GM21528 (cell line): Measurements from ENCODE around the gene TMIGD3.
"Not testable (repeated sequence)": the region's sequence is repeated elsewhere in the genome, so short reads cannot be mapped to it uniquely, and the experiment has no call there.

ENCODE experiments used
- ATAC-seq: cut with Tn5 transposase; IDR thresholded peaks from one replicate; pipeline ENCODE4 v1.9.1; 2021; ENCODE audit warnings: mild to moderate bottlenecking, moderate library complexity; ENCODE audit not compliant: unreplicated experiment, low FRiP score

Gene TMIGD3

DNA sequence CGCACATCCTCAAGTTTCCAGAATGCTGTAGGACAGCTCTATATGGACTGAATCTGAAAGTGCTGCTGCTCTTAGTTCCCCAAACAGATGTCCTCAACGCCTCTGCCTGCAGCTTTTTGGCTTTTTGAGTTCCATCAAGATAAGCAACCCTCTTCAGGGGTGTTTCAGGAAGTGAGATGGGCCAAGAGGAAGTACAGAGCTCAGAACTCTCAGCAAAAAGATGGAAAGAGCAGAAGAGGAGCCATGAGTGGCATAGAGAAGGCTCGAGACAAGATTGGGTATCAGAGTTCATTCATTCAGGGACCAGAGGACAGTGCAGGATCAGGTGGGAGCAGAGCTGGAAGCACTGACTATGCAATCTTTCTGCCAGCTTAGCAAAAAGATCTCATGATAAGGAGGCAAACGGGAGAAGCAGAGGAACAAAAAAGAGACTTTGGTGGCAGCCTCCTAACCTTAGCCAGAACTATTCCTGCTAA lies at the start of gene TMIGD3, which contains the start of gene ADORA3:
Gene TMIGD3 (minus strand): TSS at position 49 of the 476 bp plus-strand sequence. CDS start 279 bp downstream, outside the sequence.
Gene ADORA3 (minus strand): TSS at position 49 of the 476 bp plus-strand sequence. CDS start 279 bp downstream, outside the sequence.
- no peak for ATAC-seq

DNA sequence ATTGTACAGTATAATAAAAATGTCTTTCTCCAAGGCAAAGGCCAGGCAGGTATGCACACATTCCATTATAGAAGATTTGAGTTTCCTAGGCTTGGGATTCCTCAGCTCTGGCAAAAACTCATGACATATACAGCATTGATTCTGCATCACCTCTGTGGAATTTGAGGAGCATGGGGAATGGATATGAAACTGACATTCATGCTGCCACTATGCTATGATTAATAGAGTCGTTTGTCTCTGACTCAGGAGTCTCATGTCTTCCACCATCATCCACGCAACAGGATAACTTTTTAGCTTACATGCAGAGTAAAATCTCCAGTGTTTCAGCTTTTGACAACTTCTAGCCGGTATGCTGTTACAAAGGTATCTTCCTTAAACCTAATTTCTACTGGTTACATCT lies 49.8 kb upstream of the TMIGD3 start:
- ATAC-seq: no peak

DNA sequence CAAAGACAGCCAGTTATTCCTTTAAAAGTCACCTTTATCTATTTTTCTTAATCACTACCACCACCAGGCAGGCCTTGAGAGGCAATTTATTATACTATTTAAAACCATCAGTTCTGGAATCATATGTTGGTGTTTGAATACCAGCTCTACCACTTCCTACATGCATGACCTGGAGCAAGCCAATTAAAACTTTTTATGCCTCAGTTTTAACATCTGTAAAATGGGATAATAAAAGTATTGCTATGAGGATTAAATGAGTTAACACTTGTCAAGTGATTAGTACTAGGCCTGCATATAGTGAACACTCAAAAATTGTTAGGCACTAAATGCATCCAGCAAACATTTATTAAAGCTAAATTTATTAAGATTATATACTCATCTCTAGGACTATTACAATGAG lies 49.2 kb upstream of the TMIGD3 start:
- no peak for ATAC-seq

DNA sequence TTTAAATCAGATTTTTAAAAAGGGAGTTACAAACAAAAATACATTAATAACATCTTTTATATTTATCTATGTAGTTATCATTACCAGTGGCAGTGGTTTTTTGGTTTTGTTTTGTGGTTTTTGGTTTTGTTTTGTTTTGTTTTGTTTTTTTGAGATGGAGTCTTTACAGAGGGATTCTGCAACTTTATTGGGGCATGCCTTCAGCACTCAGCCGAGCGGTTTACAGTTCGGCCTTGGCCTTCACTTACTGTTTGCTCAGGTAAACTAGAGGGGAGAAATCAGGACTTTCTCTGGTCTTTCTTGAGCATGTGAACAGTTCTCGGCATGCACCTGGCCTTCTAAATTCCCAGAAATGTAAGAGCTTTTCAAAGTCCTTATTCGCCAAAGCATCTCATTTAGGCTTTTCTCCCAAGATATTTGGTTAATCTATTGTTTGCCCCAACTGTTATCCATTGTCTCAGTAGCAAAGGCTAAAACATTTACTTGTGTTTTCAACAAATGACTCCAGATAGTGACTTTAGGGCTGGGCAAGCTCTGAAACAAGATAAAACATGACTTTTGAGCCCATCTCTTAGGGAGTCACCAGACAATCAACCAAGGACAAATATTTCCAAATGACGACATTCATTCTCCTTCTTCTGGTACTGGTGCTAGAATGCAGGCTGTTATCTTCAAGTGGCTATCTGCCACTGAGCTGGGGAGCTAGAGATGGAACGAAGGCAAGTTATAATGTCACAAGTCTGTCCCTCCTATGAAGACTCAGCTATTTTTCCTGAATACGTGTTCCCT lies 48.4 kb upstream of the TMIGD3 start:
- ATAC-seq: no peak

DNA sequence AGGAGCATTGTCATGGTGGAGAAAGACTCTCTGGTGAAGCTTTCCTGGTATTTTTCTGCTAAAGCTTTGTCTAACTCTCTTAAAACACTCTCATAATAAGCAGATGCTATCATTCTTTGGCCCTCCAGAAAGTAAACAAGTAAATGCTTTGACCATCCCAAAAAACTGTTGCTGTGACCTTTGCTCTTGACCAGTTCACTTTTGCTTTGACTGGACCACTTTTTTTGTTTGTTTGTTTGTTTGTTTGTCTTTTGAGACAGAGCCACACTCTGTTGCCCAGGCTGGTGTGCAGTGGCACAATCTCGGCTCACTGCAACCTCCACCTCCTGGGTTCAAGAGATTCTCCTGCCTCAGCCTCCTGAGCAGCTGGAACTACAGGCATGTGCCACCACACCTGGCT lies 44.4 kb upstream of the TMIGD3 start:
- ATAC-seq: not testable (repeated sequence)

DNA sequence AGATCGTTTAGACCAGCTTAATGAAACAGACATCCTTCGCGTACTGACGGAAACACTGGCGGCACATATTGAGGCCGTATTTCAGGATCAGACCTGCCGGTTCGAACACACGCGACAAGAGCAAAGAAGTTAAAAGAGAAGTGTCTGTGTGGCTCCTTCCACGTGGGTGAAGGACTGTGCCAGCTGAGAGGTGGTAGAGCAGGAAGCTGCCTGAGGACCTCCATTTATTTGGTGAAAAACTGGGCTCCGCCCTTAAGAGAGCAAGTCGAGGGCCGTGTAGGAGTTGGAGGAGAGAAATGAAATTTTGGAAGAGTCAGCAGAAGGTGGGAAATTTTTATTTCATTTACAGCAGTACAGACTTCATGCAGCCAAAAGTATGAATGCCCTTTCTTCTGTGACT lies 38.8 kb upstream of the TMIGD3 start:
- no peak for ATAC-seq

DNA sequence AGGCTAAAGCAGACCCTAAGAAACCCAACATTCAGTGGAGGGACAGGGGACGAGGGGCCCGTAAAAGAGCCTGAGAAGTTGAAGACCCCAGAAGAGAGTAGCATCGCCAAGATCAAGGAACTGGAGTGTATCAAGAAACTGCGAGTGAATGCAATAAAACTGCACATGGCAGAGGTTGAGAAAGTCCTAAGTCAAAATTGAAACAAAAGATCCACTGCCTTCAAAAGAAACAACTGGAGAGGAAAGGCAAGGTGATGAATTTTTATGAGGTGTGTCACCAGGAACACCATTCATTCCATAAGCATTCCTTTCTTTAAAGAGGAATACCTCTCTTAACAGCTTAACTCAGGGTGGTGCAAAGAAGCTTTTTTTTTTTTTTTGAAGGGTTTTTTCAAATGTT lies 38.3 kb upstream of the TMIGD3 start:
- no peak for ATAC-seq

DNA sequence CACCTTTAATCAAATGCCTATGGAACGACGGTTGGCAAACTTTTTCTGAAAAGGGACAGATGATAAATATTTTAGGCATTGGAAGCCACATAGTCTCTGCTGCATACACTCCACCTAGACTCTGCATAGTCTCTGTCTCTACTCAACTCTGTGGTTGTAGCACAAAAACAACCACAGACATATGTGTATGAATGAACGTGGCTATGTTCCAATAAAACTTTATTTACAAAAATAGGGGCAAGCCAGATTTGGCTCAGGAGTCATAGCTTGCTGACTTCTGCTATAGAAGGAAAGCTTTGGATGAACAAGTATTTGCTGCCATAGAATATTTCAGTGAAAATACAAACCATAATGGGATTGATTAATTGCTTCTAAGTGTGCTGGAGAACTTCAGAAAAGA lies 37.5 kb upstream of the TMIGD3 start:
- no peak for ATAC-seq

DNA sequence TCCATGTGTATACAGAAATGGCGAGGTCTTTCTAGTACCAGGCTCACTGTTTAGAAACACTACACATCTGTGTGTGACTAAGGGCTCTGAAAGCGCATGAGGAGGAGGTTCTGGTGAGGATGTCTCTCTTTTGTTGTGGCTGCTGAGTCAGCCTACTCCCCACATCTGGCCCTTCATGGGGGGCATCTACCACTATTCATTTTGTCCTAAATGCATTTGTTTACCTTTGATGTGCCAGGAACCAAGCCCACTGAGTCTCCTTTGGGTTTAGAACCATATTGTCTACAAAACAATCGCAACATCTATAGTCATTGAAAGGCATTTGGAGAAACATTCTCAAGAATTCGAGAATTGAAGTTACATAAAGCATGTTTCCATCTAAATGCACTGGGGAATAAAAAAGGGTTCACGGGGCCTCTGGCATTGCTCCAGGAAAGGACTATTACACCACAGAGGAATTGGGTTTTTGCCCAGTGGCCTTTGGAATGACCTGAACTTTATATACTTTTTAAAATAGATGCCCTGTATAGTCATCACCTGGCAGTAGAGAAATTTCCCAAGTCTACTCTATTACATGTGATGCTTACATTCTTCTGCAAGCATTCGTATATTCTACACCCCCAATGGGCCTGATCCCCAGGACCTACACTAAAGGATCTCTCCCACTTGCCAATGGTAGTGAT lies 35.1 kb upstream of the TMIGD3 start:
- ATAC-seq: no peak

DNA sequence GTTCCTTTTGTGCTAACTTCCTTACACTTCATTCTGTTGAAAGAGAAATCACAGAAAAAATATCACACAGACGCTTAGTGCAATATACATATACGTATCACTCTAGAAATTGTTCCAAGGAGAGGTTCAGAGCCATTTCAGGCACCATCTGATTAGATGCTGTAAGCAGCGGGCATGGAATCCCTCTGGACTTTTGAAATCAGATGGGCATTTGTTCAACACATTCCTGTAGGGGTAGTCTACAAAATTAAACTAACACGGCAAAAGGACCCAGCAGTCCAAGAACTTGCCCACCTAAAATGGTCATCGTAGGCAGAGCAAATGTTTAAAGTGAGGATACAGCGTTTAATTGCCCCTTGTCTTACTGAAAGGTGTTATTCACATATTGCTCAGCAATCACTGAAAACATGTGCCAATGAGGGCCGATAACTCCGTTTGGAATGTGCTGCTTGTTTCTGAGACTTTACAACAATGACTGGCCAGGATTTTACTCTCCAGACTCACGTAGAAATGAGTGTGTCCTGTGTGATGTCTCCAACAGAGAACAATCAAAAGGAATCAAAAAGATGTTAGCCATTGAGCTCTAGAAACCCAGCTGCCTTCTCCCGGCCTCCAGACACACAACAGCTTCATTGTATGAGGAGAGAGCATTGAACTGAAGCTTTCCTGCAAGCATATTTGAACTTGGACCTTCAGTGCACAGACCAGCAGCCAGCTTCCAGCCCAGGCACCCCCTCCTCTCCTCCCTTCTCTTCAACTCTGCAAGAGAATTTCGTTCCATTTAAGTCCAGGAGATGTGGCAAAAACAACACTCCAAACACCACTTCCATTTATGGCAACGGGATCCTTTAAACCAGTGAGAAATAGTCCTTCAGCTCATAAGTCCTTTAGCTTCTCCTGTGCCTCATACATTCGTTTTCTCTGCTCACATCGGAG lies 32.1 kb upstream of the TMIGD3 start:
- ATAC-seq: no peak

DNA sequence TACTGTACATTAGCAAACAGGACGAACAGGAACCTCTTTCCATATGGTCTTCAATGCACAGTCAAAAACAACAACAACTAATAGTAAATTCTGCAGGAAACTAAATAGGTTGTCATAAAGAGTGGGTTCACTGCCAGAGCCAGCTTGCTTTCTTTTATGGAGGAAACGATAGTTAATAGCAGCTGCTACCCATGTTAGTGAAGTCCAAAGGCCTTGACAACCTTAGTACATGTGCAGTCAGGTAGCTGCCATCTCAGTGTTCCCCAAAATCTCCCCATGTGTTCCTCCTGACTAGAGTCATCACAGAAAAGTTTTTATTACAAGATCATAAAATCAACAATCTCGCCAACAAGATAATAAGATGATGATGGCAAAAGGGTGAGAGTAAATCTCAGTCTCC lies 16.6 kb upstream of the TMIGD3 start:
- ATAC-seq: no peak

DNA sequence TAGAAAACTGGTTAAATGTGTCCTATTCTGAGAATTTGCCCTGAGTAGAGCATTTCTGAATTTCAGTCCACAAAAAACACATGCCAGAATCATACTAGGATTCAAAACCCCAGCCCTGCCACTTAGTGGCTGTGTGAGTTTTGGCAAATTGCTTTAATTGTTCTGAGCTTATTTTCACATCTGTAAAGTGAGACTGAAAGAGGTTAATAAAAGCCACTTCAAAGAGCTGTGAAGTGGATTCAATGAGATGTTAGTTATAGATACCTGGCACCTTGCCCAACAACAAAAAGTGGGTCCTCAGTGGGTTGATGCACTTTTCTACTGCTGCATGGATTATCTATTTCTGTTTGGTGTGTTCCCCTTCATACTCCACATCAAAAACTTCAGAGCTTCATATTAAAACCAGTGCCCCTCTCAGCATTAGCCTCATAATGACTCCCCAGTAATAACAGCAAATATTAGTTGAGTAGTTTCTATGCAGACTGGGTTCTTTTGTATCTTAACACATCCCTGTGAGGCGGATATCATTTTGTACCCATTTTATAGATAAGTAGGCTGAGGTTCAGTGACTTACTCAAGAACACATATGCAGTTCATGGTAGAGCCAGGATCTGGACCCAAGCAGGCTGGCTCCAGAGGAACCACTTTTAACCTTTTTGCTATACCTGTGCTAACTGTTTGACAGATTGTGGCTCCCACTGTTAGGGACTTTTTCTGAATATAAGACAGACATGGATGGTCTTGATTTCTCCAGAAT lies 14.2 kb upstream of the TMIGD3 start:
- no peak for ATAC-seq

DNA sequence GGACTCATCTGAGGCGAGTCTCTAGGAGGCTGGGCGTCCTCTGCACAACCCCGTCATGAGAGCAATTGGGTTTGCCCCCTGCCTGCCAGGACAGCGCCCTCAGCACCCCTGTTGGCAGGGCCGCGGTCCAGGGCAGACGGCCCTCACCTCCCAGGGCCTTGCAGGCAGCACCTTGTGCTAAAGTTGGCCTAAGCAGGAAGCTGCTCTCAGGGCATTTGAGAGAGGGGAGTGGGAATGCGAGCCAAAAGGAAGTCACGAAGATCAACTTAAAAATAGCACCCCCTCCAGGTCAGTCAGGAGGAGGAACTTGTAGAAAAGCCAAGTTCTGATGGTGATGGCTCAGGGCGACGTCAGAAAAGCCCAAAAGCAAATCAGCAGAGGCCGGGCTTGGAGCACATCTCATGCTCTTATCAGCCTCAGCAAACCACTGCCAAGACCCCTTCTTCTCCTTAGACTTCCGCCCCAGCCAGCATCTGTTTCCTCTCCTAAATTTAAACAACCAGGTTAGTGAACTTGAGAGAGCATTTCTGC lies 12.6 kb upstream of the TMIGD3 start:
- no peak for ATAC-seq

DNA sequence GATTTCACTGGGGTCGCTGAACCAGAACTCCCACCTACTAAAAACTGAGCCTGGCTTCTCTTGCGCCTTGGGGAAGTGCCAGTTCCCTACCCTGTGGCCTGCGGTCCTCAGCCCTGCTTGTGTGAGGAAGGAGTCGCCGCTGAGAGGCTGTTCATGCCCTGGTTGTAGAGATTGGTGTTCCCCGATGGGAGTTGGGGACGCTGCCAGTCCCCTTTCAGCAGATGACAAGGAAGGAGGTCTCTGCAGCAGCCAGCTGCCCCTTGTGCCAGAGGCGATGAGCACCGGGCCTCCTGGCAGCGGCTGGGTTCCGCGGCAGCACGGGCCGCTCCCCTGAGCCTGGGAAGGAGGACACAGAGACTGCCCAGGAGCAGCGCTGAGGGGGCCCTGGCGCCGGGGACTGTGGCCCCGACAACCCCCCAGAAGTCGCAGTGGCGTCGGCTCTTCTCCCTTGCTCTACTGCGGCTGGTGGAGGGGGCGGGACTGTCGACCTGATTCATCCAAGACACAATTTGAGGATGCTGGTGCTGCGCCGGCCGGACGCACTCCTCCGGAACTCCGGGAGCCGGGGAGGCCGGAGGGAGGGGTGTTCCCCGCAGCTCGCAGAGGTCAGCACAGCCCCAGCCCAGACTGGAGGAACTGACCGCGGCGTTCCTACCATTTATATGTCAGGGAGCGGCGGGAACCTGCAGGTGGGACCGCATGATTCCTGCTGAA lies 12.0 kb upstream of the TMIGD3 start:
- no peak for ATAC-seq

DNA sequence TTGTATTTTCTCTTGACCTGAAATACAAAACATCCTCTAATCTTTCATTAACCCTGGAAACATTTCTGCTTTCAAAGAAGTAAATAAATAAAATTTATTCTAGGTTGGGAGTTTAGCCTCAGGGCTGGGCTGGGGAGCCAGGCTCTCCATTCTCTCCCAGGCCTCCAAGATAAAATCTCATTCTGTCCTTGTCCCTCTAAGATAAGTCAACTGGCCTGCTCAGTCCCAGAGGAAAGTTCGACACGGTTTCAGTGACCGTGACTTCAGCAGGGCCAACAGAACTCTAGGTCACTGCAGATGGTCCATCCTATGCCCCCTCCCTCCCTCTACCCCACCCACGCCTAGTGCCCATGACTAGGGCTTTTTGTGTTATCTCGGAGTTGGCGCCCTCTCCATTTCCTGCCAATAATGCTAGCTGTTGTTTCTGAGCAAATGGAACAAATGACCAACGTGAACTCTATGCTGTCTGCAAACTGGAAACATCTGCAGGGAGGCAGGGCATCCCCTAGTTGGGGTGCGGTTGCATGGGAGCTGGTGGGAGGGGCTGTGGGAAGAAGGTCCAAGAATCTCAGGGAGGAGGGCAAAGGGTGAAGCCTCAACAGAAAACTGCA lies 10.1 kb upstream of the TMIGD3 start:
- ATAC-seq: no peak

DNA sequence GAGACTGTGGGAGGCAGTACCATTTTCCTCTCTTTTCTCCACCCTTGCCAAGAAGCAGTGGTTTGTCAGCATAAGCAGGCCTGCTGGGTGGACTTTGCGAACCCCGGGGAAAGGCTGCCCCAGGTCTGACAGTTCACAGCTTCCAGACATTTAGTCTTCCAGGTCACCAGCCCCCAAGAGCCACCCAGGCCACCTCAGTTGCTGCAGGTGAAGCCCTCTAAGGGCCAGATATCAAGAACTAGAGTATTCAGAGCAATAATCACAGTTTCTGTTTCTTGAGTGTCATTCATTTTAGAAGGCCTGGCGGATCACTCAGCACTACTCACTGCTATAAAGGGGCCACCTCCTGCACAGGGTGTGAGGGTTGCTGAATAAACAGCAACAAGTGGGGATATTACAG lies 9.5 kb upstream of the TMIGD3 start:
- no peak for ATAC-seq

DNA sequence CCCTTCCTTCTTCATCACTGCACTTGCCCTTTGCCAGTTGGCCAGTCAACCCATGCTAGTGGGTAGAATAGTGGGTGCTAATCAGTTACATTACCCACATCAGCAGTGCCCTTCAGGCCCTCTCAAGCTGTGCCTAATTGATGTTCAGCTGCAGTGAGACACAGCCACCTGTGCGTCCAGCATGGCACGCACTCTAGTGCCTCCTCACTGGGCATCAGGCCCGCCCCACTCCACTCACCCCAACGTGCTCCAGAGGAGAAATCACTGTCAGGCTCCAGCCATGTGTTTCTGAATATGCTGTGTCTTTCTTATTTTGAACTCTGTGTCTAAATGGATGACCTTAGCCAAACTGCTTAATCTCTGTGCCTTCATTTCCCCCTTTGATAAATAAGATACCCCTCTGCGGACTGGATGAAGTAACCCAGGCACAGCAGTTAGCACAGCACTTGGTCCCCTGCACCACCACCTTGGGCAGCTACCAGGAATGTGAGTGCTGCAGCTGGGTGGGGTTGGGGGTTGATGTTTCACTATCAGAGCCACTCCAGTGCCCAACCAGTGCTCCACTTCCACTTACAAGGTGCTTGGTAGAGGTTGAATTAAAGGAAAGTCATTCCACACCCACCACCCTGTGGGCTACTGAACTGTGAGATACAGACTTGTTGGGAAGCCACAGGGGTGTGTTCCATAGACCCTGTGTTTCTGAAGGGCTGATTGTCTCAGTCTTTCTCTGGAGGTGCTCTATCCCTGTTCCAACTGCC lies 8.9 kb upstream of the TMIGD3 start:
- ATAC-seq: no peak

DNA sequence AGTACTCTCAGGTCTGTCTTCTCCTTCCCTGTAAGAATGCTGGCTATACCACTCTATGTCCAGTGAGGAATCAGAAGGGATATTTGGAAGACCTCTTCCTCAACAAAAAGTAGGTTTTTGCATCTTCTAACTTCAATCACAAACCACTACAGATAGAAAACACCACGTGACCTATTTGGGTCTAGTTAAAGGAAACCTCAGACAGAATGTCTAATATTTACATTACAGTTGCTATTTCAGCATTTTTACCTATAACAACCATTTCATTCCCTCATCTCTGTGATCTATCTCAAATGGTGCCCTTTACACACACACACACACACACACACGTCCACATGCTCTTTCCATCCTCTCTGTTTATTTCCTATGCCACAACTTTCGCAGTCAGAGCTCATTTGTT lies 7.9 kb upstream of the TMIGD3 start:
- ATAC-seq: no peak
